HCT116 (cell line): ENCODE results near the gene MYO3B.

Experiments used
- CTCF ChIP-seq, 3 experiments: fragments of 200-600 bp in 1 of 3; sonication (generic) in 1 of 3; IDR thresholded peaks in 2 of 3; conservative IDR thresholded peaks in 1 of 3; 2 replicates each; pipeline ENCODE4 v1.5.1; 2012 to 2017; ENCODE audit warnings: low read depth in 2 of 3, low read length in 2 of 3, antibody characterized with exemption in 1 of 3, borderline replicate concordance in 1 of 3, control low read depth in 1 of 3, mild to moderate bottlenecking in 1 of 3, mixed read lengths in 1 of 3, mixed run types in 1 of 3, moderate library complexity in 1 of 3; ENCODE audit not compliant: insufficient read depth in 1 of 3
- MAX ChIP-seq: IDR thresholded peaks from 2 replicates; pipeline ENCODE4 v1.6.1; 2012
- RAD21 ChIP-seq: IDR thresholded peaks from 2 replicates; pipeline ENCODE4 v1.6.1; 2012; ENCODE audit warnings: low read depth, mild to moderate bottlenecking

- TF ChIP-seq CTCF (IDR thresholded peaks at IDR 0.05 in 2 of 3, conservative IDR thresholded peaks at IDR 0.05 in 1 of 3; ENCODE audit: borderline replicate concordance in 1 of 3, insufficient read depth in 1 of 3, low read depth in 2 of 3, low read length in 2 of 3): no peak
- no peak for TF ChIP-seq RAD21
- TF ChIP-seq MAX: no peak
These were observed 324.6 kb downstream of the MYO3B start for GRCh38 chr2:170502361-170503130.
